Neural cell (in vitro differentiated cells): ENCODE measurements around the gene GRID1. TPM values are rescaled to one million over a fixed set of nuclear protein-coding genes. Genes with fewer than 3 reads are reported as not detected.

Source experiments
- H2AFZ ChIP-seq: fragments of 200-600, 300-800 bp; sonication (generic), shearing (Covaris generic); 2 replicates; pipeline ENCODE4 v1.6.0; 2014; ENCODE audit warnings: low read depth, mild to moderate bottlenecking, antibody characterized with exemption, low read length, moderate library complexity
- H3F3A ChIP-seq: fragments of 200-600 bp; shearing (Covaris generic); 2 replicates; pipeline ENCODE4 v1.6.1; 2016; ENCODE audit warnings: mild to moderate bottlenecking, moderate library complexity, mixed read lengths, antibody characterized with exemption, low read length; ENCODE audit not compliant: insufficient read depth, poor library complexity, severe bottlenecking
- H3K27ac ChIP-seq: fragments of 200-600, 300-800 bp; sonication (generic), shearing (Covaris generic); 2 replicates; pipeline ENCODE4 v1.5.1; 2014; ENCODE audit warnings: mild to moderate bottlenecking, low read length, moderate library complexity
- H3K27me3 ChIP-seq: fragments of 300-800, 200-600 bp; sonication (generic), shearing (Covaris generic); 2 replicates; pipeline ENCODE4 v1.6.0; 2014; ENCODE audit warnings: mild to moderate bottlenecking, low read depth, low read length, moderate library complexity; ENCODE audit not compliant: insufficient read depth
- H3K36me3 ChIP-seq: fragments of 300-800, 200-600 bp; sonication (generic), shearing (Covaris generic); 2 replicates; pipeline ENCODE4 v1.5.1; 2014; ENCODE audit warnings: mild to moderate bottlenecking, antibody characterized with exemption, low read length, moderate library complexity; ENCODE audit not compliant: insufficient read depth
- H3K4me2 ChIP-seq: fragments of 300-800, 200-600 bp; sonication (generic), shearing (Covaris generic); 2 replicates; pipeline ENCODE4 v1.6.0; 2014; ENCODE audit warnings: mild to moderate bottlenecking, low read length
- H3K4me3 ChIP-seq: fragments of 300-800, 200-600 bp; sonication (generic), shearing (Covaris generic); 2 replicates; pipeline ENCODE4 v1.5.1; 2014; ENCODE audit warnings: mild to moderate bottlenecking, low read length, moderate library complexity
- H3K79me2 ChIP-seq: fragments of 200-600 bp; shearing (Covaris generic); replicated peaks from 2 replicates; pipeline ENCODE4 v1.6.0; 2014; ENCODE audit warnings: mild to moderate bottlenecking, low read length, moderate library complexity; ENCODE audit not compliant: insufficient read depth
- H3K9ac ChIP-seq: fragments of 300-800, 200-600 bp; sonication (generic), shearing (Covaris generic); 2 replicates; pipeline ENCODE4 v1.6.1; 2016; ENCODE audit warnings: mild to moderate bottlenecking, low read length, mixed read lengths
- H3K9me2 ChIP-seq: fragments of 200-600 bp; shearing (Covaris generic); 2 replicates; pipeline ENCODE4 v1.6.1; 2016; ENCODE audit warnings: mild to moderate bottlenecking, low read length, mixed read lengths; ENCODE audit not compliant: insufficient read depth
- H3K9me3 ChIP-seq: fragments of 200-600, 300-800 bp; sonication (generic), shearing (Covaris generic); 2 replicates; pipeline ENCODE4 v1.6.1; 2016; ENCODE audit warnings: mild to moderate bottlenecking, mixed run types, low read length, moderate library complexity, mixed read lengths
- H4K20me1 ChIP-seq: fragments of 200-600 bp; shearing (Covaris generic); 2 replicates; pipeline ENCODE4 v1.6.1; 2016; ENCODE audit warnings: mild to moderate bottlenecking, mixed run types; ENCODE audit not compliant: insufficient read depth
- CTCF ChIP-seq: fragments of 450-650 bp; IDR thresholded peaks from 2 replicates; pipeline ENCODE4 v1.5.1; 2014; ENCODE audit warnings: antibody characterized with exemption, mild to moderate bottlenecking, moderate library complexity; ENCODE audit not compliant: poor library complexity, severe bottlenecking
- EZH2 ChIP-seq: fragments of 200-600, 300-800 bp; shearing (Covaris generic), sonication (generic); IDR thresholded peaks from 2 replicates; pipeline ENCODE4 v1.6.1; 2014; ENCODE audit warnings: antibody characterized with exemption, low read length, borderline replicate concordance, mild to moderate bottlenecking; ENCODE audit not compliant: insufficient read depth, poor library complexity, severe bottlenecking
- MXI1 ChIP-seq: fragments of 450-650 bp; conservative IDR thresholded peaks from 2 replicates; pipeline ENCODE4 v1.6.1; 2014; ENCODE audit warnings: antibody characterized with exemption, mild to moderate bottlenecking; ENCODE audit not compliant: poor library complexity, severe bottlenecking
- POLR2AphosphoS5 ChIP-seq: IDR thresholded peaks from 2 replicates; pipeline ENCODE4 v1.6.1; 2012
- RAD21 ChIP-seq: fragments of 450-650 bp; conservative IDR thresholded peaks from 2 replicates; pipeline ENCODE4 v1.6.1; 2014; ENCODE audit warnings: antibody characterized with exemption, mild to moderate bottlenecking, moderate library complexity
- REST ChIP-seq: IDR thresholded peaks from 2 replicates; pipeline ENCODE4 v1.6.1; 2012; ENCODE audit warnings: borderline replicate concordance
- SMC3 ChIP-seq: fragments of 450-650 bp; conservative IDR thresholded peaks from 2 replicates; pipeline ENCODE4 v1.6.1; 2014; ENCODE audit warnings: antibody characterized with exemption, mild to moderate bottlenecking, moderate library complexity; ENCODE audit not compliant: poor library complexity
- TAF1 ChIP-seq: IDR thresholded peaks from 2 replicates; pipeline ENCODE4 v1.6.1; 2012; ENCODE audit warnings: low read depth
- polyA plus RNA-seq: library from polyadenylated mRNA; depleted of rRNA; stranded (reverse); fragments of >200 nt; gene quantifications from 2 replicates; pipeline ENCODE4 v1.2.3, GENCODE V29; 2014

The GRID1 gene
- polyA plus RNA-seq, 1 donor from 2014 or later: 7.3 TPM

- Histone ChIP-seq H3K9me2 (no peaks in the 10 kb centered on the region), H3K79me2 (no peaks in the 10 kb centered on the region)
Measured at GRCh38 chr10:85826377-85826776, 540.2 kb downstream of the GRID1 start.

GRCh38 chr10:85811405-85811804 lies 555.2 kb downstream of the GRID1 start:
- Histone ChIP-seq H3K4me2 (no peak overlapping the region), H4K20me1 (no peaks in the 10 kb centered on the region), H3K79me2 (no peaks in the 10 kb centered on the region), H3K36me3 (no peaks in the 10 kb centered on the region), H3F3A (no peaks in the 10 kb centered on the region), H3K9ac (no peak overlapping the region), H3K27ac (no peak overlapping the region), H3K4me3 (no peak overlapping the region), H2AFZ (no peak overlapping the region), H3K9me2 (no peaks in the 10 kb centered on the region), H3K27me3 (no peaks in the 10 kb centered on the region), H3K9me3 (peaks cover 9% of the 10 kb centered on the region)
- TF ChIP-seq SMC3 (no peak), MXI1 (no peak), EZH2 (no peak), TAF1 (no peak), RAD21 (no peak), POLR2AphosphoS5 (no peak), CTCF (no peak)

More at GRCh38 chr10:85826377-85826776, 540.2 kb downstream of the GRID1 start:
- H4K20me1 ChIP-seq: no peaks in the 10 kb centered on the region
- no peak overlapping the region for H2AFZ ChIP-seq
- no peaks in the 10 kb centered on the region for H3K27me3 ChIP-seq
- H3K9me3 ChIP-seq: peaks cover 7% of the 10 kb centered on the region
- no peaks in the 10 kb centered on the region for H3F3A ChIP-seq
- H3K4me3 ChIP-seq: no peak overlapping the region
- no peak overlapping the region for H3K27ac ChIP-seq
- TF ChIP-seq REST: no peak
- TF ChIP-seq CTCF: no peak
- TF ChIP-seq RAD21: no peak
- TF ChIP-seq EZH2: no peak
- TF ChIP-seq MXI1: no peak
- no peak overlapping the region for H3K9ac ChIP-seq
- H3K36me3 ChIP-seq: no peaks in the 10 kb centered on the region
- no peak overlapping the region for H3K4me2 ChIP-seq
